Type B pancreatic cell (in vitro differentiated cells): Measurements from ENCODE around the gene PLXDC1. TPM values are rescaled to one million over a fixed set of nuclear protein-coding genes. Genes with fewer than 3 reads are reported as not detected.
"Not testable (repeated sequence)": the region's sequence is repeated elsewhere in the genome, so short reads cannot be mapped to it uniquely, and the experiment has no call there.

Source experiments
- DNase-seq: peaks from one replicate; pipeline ENCODE4 v3.0.0; 2021; ENCODE audit warnings: mixed read lengths; ENCODE audit not compliant: unreplicated experiment; ENCODE audit errors: extremely low spot score
- H3K27ac Mint-ChIP-seq: 2 replicates; pipeline ENCODE4 v1.8.0; 2021; ENCODE audit warnings: mild to moderate bottlenecking, mixed read lengths
- H3K27me3 Mint-ChIP-seq: 2 replicates; pipeline ENCODE4 v1.8.0; 2021; ENCODE audit warnings: mixed read lengths
- H3K36me3 Mint-ChIP-seq: 2 replicates; pipeline ENCODE4 v1.8.0; 2021; ENCODE audit warnings: mixed read lengths
- H3K4me1 Mint-ChIP-seq: one replicate; pipeline ENCODE4 v1.8.0; 2021; ENCODE audit warnings: mixed read lengths; ENCODE audit not compliant: unreplicated experiment
- H3K4me3 Mint-ChIP-seq: 2 replicates; pipeline ENCODE4 v1.8.0; 2021; ENCODE audit warnings: mild to moderate bottlenecking, mixed read lengths
- H3K9me3 Mint-ChIP-seq: 2 replicates; pipeline ENCODE4 v1.8.0; 2021; ENCODE audit warnings: mixed read lengths
- total RNA-seq: library from RNA; stranded (reverse); gene quantifications from 2 replicates; pipeline ENCODE4 v1.2.1, GENCODE V29; 2021; ENCODE audit warnings: low replicate concordance
- TF ChIP-seq, protein P1 (sequence below): fragments of 200-600 bp; sonication (generic); conservative IDR thresholded peaks from 2 replicates; pipeline ENCODE4 v1.5.0; 2021; ENCODE audit warnings: antibody characterized with exemption, mild to moderate bottlenecking

The PLXDC1 gene
- total RNA-seq, 1 donor from 2014 or later, result 5.0 TPM

- no peak overlapping the region for H3K27ac Mint-ChIP-seq
- TF ChIP-seq, protein P1, sequence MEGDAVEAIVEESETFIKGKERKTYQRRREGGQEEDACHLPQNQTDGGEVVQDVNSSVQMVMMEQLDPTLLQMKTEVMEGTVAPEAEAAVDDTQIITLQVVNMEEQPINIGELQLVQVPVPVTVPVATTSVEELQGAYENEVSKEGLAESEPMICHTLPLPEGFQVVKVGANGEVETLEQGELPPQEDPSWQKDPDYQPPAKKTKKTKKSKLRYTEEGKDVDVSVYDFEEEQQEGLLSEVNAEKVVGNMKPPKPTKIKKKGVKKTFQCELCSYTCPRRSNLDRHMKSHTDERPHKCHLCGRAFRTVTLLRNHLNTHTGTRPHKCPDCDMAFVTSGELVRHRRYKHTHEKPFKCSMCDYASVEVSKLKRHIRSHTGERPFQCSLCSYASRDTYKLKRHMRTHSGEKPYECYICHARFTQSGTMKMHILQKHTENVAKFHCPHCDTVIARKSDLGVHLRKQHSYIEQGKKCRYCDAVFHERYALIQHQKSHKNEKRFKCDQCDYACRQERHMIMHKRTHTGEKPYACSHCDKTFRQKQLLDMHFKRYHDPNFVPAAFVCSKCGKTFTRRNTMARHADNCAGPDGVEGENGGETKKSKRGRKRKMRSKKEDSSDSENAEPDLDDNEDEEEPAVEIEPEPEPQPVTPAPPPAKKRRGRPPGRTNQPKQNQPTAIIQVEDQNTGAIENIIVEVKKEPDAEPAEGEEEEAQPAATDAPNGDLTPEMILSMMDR, result no peak
- peaks cover 21% of the 10 kb centered on the region for H3K27me3 Mint-ChIP-seq
- no peak overlapping the region for H3K4me3 Mint-ChIP-seq
- no peak for DNase-seq
- H3K4me1 Mint-ChIP-seq, result peaks cover 5% of the 10 kb centered on the region
- no peaks in the 10 kb centered on the region for H3K9me3 Mint-ChIP-seq
- no peaks in the 10 kb centered on the region for H3K36me3 Mint-ChIP-seq
Observed at GRCh38 chr17:39170558-39170957, 19.1 kb upstream of the PLXDC1 start.

DNA sequence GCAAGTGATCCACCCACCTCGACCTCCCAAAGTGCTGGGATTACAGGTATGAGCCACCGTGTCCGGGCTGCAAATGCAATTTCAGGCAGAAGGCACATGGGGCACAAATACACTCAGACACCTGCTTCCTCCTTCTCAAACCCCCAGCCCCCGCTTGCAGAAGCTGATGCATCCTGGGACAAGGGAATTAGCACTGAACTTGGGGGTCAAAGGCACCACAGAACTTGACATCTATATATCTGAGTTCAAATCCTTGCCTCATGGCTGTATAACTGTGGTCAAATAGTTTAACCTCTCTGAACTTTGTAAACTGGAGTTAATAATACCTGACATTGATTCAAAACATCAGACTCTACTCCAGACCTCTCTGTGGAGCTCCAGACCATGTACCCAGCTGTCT, 18.7 kb upstream of the PLXDC1 start:
- no peaks in the 10 kb centered on the region for H3K36me3 Mint-ChIP-seq
- H3K27me3 Mint-ChIP-seq, result peaks cover 23% of the 10 kb centered on the region
- H3K4me1 Mint-ChIP-seq, result peaks cover 5% of the 10 kb centered on the region
- H3K27ac Mint-ChIP-seq, result no peak overlapping the region
- H3K4me3 Mint-ChIP-seq, result no peak overlapping the region
- no peak for DNase-seq
- TF ChIP-seq, protein P1, result no peak
- H3K9me3 Mint-ChIP-seq, result no peaks in the 10 kb centered on the region

DNA sequence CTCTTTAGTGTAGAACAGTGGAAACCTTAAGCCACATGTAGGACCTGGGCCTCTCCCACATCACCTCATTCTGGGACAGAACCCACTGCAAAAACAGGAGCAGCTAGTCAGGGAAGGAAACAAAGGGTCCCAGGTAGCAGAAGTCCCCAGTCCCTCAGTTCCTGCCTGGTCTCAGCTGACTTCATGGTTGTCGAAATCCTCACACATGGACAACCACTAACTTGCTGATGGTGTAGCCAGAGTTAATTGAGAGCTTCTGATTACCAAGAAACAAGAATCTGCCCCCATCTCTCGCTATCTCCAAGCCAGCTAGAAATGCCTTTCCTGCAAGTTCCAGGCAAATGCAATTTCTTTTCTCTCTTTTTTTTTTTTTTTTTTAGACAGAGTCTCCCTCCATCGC, 18.1 kb upstream of the PLXDC1 start:
- H3K4me1 Mint-ChIP-seq, result peaks cover 8% of the 10 kb centered on the region
- no peaks in the 10 kb centered on the region for H3K36me3 Mint-ChIP-seq
- no peaks in the 10 kb centered on the region for H3K9me3 Mint-ChIP-seq
- TF ChIP-seq, protein P1, result no peak
- no peak overlapping the region for H3K27ac Mint-ChIP-seq
- no peak for DNase-seq
- no peak overlapping the region for H3K4me3 Mint-ChIP-seq
- peaks cover 29% of the 10 kb centered on the region for H3K27me3 Mint-ChIP-seq

DNA sequence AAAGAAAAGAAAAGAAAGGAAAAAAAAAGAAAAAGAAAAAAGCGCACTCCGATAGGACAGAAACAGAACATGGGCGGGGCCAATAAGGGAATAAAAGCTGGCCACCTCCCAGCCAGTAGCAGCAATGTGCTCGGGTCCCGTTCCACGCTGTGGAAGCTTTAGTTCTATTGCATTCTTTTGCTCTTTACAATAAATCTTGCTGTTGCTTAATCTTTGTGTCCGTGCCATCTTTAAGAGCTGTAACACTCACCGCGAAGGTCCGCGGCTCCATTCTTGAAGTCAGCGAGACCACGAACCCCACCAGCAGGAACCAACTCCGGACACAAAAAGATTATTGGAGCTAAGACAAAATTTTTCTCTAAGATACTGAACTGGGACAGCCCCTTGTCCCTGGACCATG, 17.7 kb upstream of the PLXDC1 start:
- H3K4me3 Mint-ChIP-seq, result no peak overlapping the region
- peaks cover 31% of the 10 kb centered on the region for H3K27me3 Mint-ChIP-seq
- DNase-seq, result no peak
- H3K4me1 Mint-ChIP-seq, result peaks cover 10% of the 10 kb centered on the region
- TF ChIP-seq, protein P1, result no peak
- H3K27ac Mint-ChIP-seq, result no peak overlapping the region
- H3K36me3 Mint-ChIP-seq, result no peaks in the 10 kb centered on the region
- H3K9me3 Mint-ChIP-seq, result no peaks in the 10 kb centered on the region

- H3K27me3 Mint-ChIP-seq, result peaks cover 33% of the 10 kb centered on the region
- not testable (repeated sequence) for H3K27ac Mint-ChIP-seq, DNase-seq, H3K4me3 Mint-ChIP-seq, H3K4me1 Mint-ChIP-seq, H3K36me3 Mint-ChIP-seq, H3K9me3 Mint-ChIP-seq
Observed at GRCh38 chr17:39168503-39168902, 17.1 kb upstream of the PLXDC1 start.

GRCh38 chr17:39167476-39167875, 16.0 kb upstream of the PLXDC1 start:
- Mint-ChIP-seq H3K36me3 (no peaks in the 10 kb centered on the region), H3K4me3 (peak overlapping the region; percentile 78), H3K9me3 (no peaks in the 10 kb centered on the region), H3K27me3 (peaks cover 33% of the 10 kb centered on the region), H3K4me1 (peaks cover 10% of the 10 kb centered on the region), H3K27ac (no peak overlapping the region)
- TF ChIP-seq, protein P1, result no peak
- no peak for DNase-seq
